Mucosa of rectum (tissue), 2 donors: ENCODE data around the gene PDZRN4.

Experiments used
- H3K27ac ChIP-seq, 2 donors: one replicate each; pipeline ENCODE4 v1.7.0; 2013; ENCODE audit warnings: inconsistent platforms in 2 of 2, low read depth in 2 of 2, low read length in 2 of 2
- H3K27me3 ChIP-seq, 2 donors: one replicate each; pipeline ENCODE4 v1.7.0; 2013; ENCODE audit warnings: low read length in 2 of 2; ENCODE audit not compliant: control insufficient read depth in 2 of 2, insufficient read depth in 2 of 2
- H3K36me3 ChIP-seq, 2 donors: one replicate each; pipeline ENCODE4 v1.7.0; 2013; ENCODE audit warnings: low read length in 2 of 2; ENCODE audit not compliant: control insufficient read depth in 2 of 2, insufficient read depth in 2 of 2
- H3K4me1 ChIP-seq, 2 donors: one replicate each; pipeline ENCODE4 v1.7.0; 2013; ENCODE audit warnings: low read length in 2 of 2, mild to moderate bottlenecking in 1 of 2; ENCODE audit not compliant: control insufficient read depth in 2 of 2, insufficient read depth in 2 of 2
- H3K4me3 ChIP-seq, 2 donors: one replicate each; pipeline ENCODE4 v1.7.0; 2013; ENCODE audit warnings: low read length in 2 of 2
- H3K9ac ChIP-seq, 2 donors: one replicate each; pipeline ENCODE4 v1.7.0; 2013; ENCODE audit warnings: low read length in 2 of 2, low read depth in 1 of 2, mild to moderate bottlenecking in 1 of 2
- H3K9me3 ChIP-seq, 2 donors: one replicate each; pipeline ENCODE4 v1.7.0; 2013; ENCODE audit warnings: low read length in 2 of 2; ENCODE audit not compliant: control insufficient read depth in 2 of 2
- donor health status: healthy.
- donor health status: Normal muscosa, but diverticular disease.

PDZRN4 gene

DNA sequence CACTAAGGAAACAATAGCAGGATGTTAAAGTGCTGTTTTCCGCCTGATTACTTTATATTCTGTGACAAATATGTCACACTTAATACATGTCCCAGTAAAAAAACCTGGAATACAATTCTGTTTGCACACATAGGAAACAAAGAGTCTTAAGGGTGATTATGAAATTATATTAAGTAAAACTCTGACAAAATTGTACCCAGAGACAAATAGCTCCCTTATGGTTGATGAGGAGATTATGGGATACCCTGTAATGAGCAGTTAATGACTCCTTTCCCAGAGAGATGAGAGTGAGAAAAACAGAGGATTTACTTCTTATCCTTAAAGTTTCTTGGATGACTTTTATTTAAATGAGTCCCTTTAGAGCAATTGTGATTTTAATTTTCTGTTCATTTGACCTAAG lies 370.6 kb downstream of the PDZRN4 start:
- Histone ChIP-seq H3K4me1 (no peaks in the 10 kb centered on the region), H3K9me3 (no peaks in the 10 kb centered on the region), H3K4me3 (no peak overlapping the region), H3K9ac (no peak overlapping the region), H3K27ac (no peak overlapping the region), H3K36me3 (no peaks in the 10 kb centered on the region), H3K27me3 (no peaks in the 10 kb centered on the region)

DNA sequence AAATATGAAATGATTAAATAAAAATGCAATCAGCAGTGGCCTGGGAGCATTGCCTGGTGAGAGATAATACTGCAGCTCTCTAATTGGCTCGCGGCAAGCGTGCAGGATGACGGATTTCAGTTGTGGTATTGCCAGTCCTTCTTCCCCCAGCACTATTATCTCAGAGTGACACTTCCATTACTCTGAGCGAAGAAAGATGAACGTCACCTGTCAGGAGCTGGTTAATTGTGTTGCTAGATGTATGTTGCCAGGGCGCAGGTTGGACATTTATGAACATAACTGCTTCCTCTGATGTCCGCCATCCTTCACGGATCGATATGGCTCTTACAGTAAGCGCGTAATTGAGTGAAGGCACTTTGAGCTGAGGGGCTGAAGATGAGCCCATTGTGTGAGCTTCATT lies 374.9 kb downstream of the PDZRN4 start:
- no peak overlapping the region for H3K4me3 ChIP-seq
- no peaks in the 10 kb centered on the region for H3K36me3 ChIP-seq
- no peaks in the 10 kb centered on the region for H3K27me3 ChIP-seq
- H3K4me1 ChIP-seq: no peaks in the 10 kb centered on the region
- H3K27ac ChIP-seq: no peak overlapping the region
- no peak overlapping the region for H3K9ac ChIP-seq
- no peaks in the 10 kb centered on the region for H3K9me3 ChIP-seq

GRCh38 chr12:41564816-41565215 lies 376.7 kb downstream of the PDZRN4 start:
- H3K9me3 ChIP-seq: no peaks in the 10 kb centered on the region
- no peaks in the 10 kb centered on the region for H3K36me3 ChIP-seq
- no peak overlapping the region for H3K9ac ChIP-seq
- no peak overlapping the region for H3K4me3 ChIP-seq
- H3K27me3 ChIP-seq: no peaks in the 10 kb centered on the region
- no peaks in the 10 kb centered on the region for H3K4me1 ChIP-seq
- H3K27ac ChIP-seq: no peak overlapping the region

- H3K4me1 ChIP-seq: no peaks in the 10 kb centered on the region
- H3K9me3 ChIP-seq: no peaks in the 10 kb centered on the region
- H3K36me3 ChIP-seq: no peaks in the 10 kb centered on the region
- no peaks in the 10 kb centered on the region for H3K27me3 ChIP-seq
- no peak overlapping the region for H3K9ac ChIP-seq
- H3K27ac ChIP-seq: no peak overlapping the region
- no peak overlapping the region for H3K4me3 ChIP-seq
These were observed 378.6 kb downstream of the PDZRN4 start for GRCh38 chr12:41566703-41567102.

- Histone ChIP-seq H3K9me3 (no peaks in the 10 kb centered on the region), H3K27me3 (no peaks in the 10 kb centered on the region), H3K27ac (no peak overlapping the region), H3K36me3 (no peaks in the 10 kb centered on the region), H3K4me3 (no peak overlapping the region), H3K4me1 (no peaks in the 10 kb centered on the region), H3K9ac (no peak overlapping the region)
These were observed 385.3 kb downstream of the PDZRN4 start for GRCh38 chr12:41573445-41573844.

- H3K4me3 ChIP-seq: no peak overlapping the region
- H3K27me3 ChIP-seq: no peaks in the 10 kb centered on the region
- H3K27ac ChIP-seq: no peak overlapping the region
- H3K9me3 ChIP-seq: no peaks in the 10 kb centered on the region
- no peaks in the 10 kb centered on the region for H3K4me1 ChIP-seq
- no peak overlapping the region for H3K9ac ChIP-seq
- H3K36me3 ChIP-seq: no peaks in the 10 kb centered on the region
These were observed 388.8 kb downstream of the PDZRN4 start for GRCh38 chr12:41576925-41577324.

- H3K36me3 ChIP-seq: no peaks in the 10 kb centered on the region
- H3K4me1 ChIP-seq: no peaks in the 10 kb centered on the region
- H3K27me3 ChIP-seq: no peaks in the 10 kb centered on the region
- no peaks in the 10 kb centered on the region for H3K9me3 ChIP-seq
- no peak overlapping the region for H3K9ac ChIP-seq
- no peak overlapping the region for H3K4me3 ChIP-seq
- H3K27ac ChIP-seq: no peak overlapping the region
These were observed 389.9 kb downstream of the PDZRN4 start for GRCh38 chr12:41577995-41578394.

GRCh38 chr12:41585784-41586183 lies 397.7 kb downstream of the PDZRN4 start:
- H3K36me3 ChIP-seq: no peaks in the 10 kb centered on the region

DNA sequence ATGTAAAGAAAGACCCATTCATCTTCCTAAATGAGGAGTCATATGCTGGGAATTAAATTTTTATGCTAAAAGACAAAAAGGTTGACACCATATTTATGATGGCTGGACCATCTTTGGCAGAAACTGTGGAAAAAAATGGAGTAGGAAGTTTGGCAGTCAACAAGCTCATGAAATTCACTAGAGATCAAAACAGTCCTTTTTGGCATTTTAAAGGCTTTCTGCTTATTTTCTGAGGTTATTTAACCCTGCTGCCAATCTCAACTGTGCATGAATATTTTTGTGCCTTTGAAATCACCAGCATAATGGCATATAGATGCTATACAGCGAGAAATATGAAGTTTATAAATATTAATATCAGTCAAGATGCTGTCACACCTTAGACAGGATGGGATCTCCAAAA lies 399.5 kb downstream of the PDZRN4 start:
- no peaks in the 10 kb centered on the region for H3K4me1 ChIP-seq
- no peak overlapping the region for H3K9ac ChIP-seq
- H3K9me3 ChIP-seq: no peaks in the 10 kb centered on the region
- no peaks in the 10 kb centered on the region for H3K36me3 ChIP-seq
- H3K27ac ChIP-seq: no peak overlapping the region
- no peak overlapping the region for H3K4me3 ChIP-seq
- no peaks in the 10 kb centered on the region for H3K27me3 ChIP-seq

More at GRCh38 chr12:41585784-41586183, 397.7 kb downstream of the PDZRN4 start:
- Histone ChIP-seq H3K4me1 (no peaks in the 10 kb centered on the region), H3K9ac (no peak overlapping the region), H3K9me3 (no peaks in the 10 kb centered on the region), H3K4me3 (no peak overlapping the region), H3K27ac (no peak overlapping the region), H3K27me3 (no peaks in the 10 kb centered on the region)

DNA sequence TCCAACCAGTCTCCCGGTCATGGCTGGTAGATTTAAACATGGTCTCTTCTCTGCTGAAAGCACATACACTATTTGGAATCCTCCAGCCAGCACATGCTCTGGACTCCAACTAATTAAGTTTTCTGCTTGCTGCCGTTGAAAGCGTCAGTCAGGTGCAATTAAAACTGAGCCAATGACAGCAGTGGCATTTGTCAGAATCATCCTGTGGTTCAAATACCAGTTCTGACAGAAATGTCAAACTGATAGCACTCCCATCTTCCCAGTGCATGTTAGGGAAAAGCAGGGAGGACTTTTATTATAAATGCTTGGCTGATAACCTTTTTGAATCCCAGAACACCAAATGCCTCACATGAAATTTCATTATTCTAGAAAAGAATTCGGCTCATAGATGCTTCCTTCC lies 401.8 kb downstream of the PDZRN4 start:
- Histone ChIP-seq H3K4me3 (no peak overlapping the region), H3K27me3 (no peaks in the 10 kb centered on the region), H3K36me3 (no peaks in the 10 kb centered on the region), H3K27ac (no peak overlapping the region), H3K4me1 (no peaks in the 10 kb centered on the region), H3K9ac (no peak overlapping the region), H3K9me3 (no peaks in the 10 kb centered on the region)

DNA sequence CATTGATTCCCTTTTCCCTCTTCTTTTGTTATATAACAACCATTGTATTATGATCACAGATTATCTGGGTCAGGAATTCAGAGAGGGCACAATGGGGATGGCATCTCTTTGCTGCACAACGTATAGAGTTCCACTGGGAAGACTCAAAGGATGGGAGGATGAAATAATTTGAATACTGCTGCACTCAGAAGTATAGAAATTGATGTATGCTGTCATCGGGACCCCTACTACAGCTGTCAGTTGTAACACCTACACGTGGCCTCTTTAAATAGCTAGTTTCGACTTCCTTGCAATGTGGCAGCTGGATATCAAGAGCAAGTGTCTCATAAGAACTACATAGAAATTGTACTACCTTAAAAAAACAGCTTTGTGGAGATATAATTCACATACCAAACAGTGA lies 408.1 kb downstream of the PDZRN4 start:
- Histone ChIP-seq H3K27ac (no peak overlapping the region), H3K9ac (no peak overlapping the region), H3K36me3 (no peaks in the 10 kb centered on the region), H3K4me3 (no peak overlapping the region), H3K4me1 (no peaks in the 10 kb centered on the region), H3K27me3 (no peaks in the 10 kb centered on the region), H3K9me3 (no peaks in the 10 kb centered on the region)
